ENCODE data around the gene DMC1.

DNA sequence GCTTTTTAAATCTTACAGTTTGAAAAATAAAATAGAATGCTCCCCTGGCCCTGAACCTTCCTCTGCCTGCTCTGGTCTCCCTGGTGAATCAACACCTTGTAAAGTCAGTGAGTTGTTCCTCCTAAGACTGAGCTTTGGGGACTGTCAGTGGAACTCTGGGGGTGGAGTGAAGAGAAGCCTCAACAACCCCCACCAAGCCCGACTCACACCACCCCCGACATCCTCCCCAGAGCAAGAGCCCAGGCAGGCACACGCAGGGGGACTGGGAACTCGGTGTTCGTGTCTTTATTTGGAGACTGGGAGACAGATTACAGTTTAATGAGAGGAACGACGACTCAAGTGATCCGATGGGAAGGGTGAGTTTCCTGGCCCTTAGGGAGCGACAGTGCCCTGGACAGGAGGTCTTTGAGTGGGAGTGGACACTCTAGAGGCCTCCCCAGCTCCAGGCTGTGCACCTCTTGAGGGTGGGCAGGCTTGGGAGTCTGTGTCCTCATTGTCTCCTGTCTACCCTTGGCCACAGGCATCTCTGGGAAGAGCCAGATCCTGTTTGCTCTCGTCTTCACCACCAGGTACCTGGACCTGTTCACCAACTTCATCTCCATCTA is 95.9 kb downstream of the DMC1 start:
- TF ChIP-seq, protein P1, sequence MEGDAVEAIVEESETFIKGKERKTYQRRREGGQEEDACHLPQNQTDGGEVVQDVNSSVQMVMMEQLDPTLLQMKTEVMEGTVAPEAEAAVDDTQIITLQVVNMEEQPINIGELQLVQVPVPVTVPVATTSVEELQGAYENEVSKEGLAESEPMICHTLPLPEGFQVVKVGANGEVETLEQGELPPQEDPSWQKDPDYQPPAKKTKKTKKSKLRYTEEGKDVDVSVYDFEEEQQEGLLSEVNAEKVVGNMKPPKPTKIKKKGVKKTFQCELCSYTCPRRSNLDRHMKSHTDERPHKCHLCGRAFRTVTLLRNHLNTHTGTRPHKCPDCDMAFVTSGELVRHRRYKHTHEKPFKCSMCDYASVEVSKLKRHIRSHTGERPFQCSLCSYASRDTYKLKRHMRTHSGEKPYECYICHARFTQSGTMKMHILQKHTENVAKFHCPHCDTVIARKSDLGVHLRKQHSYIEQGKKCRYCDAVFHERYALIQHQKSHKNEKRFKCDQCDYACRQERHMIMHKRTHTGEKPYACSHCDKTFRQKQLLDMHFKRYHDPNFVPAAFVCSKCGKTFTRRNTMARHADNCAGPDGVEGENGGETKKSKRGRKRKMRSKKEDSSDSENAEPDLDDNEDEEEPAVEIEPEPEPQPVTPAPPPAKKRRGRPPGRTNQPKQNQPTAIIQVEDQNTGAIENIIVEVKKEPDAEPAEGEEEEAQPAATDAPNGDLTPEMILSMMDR (IDR thresholded peaks at IDR 0.05; ENCODE audit: extremely low read depth in 1 of 2, insufficient read depth in 1 of 2, low read depth in 1 of 2, low read length in 2 of 2): no peak
- TF ChIP-seq, protein P2, sequence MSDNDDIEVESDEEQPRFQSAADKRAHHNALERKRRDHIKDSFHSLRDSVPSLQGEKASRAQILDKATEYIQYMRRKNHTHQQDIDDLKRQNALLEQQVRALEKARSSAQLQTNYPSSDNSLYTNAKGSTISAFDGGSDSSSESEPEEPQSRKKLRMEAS (IDR thresholded peaks at IDR 0.05; ENCODE audit: insufficient read depth, insufficient read length): no peak
- TF ChIP-seq EZH2 (IDR thresholded peaks at IDR 0.05; ENCODE audit: borderline replicate concordance, low read depth, low read length, severe bottlenecking) (no peak), POLR2AphosphoS5 (IDR thresholded peaks at IDR 0.05; ENCODE audit: insufficient read depth, low read depth, low read length) (no peak), MYC (IDR thresholded peaks at IDR 0.05; ENCODE audit: low read depth, low read length) (no peak)

Measured in endothelial cell of umbilical vein (primary cell).